HG03045 (cell line): ENCODE measurements around the gene KRTAP4-8.
"Not testable (repeated sequence)": the region's sequence is repeated elsewhere in the genome, so short reads cannot be mapped to it uniquely, and the experiment has no call there.

ENCODE experiments used
- ATAC-seq: cut with Tn5 transposase; IDR thresholded peaks from one replicate; pipeline ENCODE4 v1.9.1; 2021; ENCODE audit warnings: mild to moderate bottlenecking, moderate library complexity; ENCODE audit not compliant: unreplicated experiment

Gene KRTAP4-8

DNA sequence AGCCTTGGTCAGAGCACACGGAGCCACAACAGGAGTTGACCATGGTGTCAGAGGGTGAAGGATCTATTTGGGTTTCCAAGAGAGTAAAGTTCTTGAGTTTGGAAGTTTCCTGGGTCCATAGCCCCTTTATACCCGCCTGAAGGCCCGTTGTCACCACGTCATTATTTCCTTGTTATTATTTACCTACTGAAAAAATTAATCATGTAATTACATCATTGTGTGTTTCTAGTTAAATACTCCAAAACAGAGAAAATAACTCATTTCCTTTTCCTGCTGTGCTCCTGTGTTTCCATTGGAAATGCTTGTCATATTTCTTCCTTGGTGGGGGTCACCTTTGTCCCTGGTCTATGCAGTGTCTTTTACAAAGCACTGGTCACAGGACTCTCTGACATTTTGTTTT is at the start of gene KRTAP4-8:
KRTAP4-8 (minus strand) TSS at position 101 of the 400 bp plus-strand sequence; CDS start at position 43, 58 bp downstream.
- no peak for ATAC-seq

DNA sequence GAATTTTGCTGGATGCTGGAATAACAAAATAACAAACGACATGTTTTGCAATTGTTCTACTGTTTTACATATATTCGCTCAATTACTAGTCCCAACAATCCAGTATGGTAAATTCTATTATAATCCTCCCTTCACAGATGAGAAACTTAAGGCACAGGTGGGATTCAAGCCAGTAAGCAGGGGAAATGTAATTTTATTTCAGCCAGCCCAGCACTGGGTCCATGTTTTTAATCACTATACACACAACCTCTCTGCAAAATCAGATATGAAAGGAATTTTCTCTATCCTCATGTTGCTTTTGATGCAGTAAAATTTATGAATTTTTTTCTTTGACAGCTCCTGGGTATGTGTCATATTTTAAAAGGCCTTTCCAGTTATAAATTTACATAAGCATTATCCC is 47.3 kb upstream of the KRTAP4-8 start:
- ATAC-seq = no peak

DNA sequence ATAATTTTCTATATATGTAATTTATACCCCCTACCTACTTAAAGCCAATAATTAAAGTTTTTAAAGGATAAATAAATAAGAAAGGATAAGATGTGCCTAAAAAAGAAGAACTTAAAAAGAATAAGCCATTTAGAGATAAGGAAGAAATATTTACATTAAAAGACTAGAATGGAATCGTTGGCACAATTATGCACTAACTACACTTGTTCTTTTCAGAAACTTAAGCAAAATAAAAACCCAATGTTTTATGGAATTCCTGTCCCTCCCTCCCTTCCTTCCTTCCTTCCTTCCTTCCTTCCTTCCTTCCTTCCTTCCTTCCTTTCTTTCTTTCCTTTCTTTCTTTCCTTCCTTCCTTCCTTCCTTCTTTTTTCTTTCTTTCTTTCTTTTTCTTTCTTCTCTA is 46.9 kb upstream of the KRTAP4-8 start:
- ATAC-seq = no peak

DNA sequence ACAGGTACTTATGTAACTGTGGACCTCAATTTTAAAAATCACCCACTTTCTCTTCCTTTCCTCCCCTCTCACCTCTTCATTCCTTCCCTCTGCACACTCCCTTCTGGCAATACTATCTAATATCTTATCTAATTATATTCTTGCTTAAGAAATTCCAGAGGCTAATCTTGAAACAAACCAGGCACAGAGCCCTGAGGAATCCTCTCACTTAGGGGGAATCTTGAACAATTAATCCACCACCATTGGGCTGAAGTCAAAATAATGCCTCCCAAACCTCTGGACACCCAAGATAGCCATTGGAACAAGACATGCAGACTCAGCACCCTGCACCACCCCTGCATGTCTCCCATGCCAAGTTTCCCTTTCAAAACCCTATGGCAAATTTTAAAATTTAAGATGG is 43.4 kb upstream of the KRTAP4-8 start:
- ATAC-seq = no peak

DNA sequence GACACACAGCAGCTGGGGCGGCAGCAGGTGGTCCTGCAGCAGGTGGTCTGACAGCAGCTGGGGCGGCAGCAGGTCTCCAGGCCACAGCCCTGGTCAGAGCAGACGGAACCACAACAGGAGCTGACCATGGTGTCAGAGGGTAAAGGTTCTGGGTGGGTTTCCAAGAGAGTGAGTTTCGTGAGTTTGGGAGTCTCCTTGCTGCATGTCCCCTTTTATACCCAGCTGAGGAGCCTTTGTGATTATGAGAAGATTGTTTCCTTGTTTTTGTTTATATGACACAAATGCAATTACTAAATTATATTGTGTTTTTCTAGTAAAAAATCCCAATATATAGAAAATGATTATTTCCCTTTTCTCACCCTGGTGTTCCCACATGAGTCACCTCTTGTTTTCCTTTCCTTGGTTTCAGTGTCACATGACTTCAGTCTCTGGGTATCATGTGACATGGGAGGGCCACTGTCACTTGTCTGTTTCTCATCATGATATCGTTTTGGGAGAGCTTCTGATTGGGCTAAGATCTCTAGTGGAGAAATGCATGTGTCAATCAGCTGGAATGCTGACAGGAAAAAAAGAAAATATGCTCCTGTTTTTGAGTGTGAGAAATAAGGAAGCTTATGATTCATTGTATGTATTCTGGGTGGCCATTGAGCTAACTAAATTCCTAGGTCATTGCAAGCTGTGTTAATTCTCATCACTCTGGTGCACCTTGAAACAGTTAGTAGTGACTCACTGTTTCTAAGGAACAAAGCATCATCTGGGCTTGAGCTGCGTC is 42.6 kb upstream of the KRTAP4-8 start, which contains the start of gene KRTAP4-6:
KRTAP4-6 (minus strand) TSS at position 185 of the 772 bp plus-strand sequence; CDS start at position 128, 57 bp downstream.
- no peak for ATAC-seq

DNA sequence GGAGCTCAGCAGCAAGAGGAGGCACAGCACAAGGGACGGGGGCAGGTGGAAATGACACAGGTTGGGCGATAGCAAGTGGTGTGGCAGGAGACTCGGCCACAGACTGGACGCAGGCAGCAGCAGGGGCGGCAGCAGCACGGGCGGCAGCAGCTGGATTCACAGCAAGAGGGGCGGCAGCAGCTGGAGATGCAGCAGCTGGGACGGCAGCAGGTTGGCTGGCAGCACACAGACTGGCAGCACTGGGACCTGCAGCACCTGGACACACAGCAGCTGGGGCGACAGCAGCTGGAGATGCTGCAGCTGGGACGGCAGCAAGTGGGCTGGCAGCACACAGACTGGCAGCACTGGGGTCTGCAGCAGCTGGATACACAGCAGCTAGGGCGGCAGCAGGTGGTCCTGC is 41.9 kb upstream of the KRTAP4-8 start:
- ATAC-seq = not testable (repeated sequence)

DNA sequence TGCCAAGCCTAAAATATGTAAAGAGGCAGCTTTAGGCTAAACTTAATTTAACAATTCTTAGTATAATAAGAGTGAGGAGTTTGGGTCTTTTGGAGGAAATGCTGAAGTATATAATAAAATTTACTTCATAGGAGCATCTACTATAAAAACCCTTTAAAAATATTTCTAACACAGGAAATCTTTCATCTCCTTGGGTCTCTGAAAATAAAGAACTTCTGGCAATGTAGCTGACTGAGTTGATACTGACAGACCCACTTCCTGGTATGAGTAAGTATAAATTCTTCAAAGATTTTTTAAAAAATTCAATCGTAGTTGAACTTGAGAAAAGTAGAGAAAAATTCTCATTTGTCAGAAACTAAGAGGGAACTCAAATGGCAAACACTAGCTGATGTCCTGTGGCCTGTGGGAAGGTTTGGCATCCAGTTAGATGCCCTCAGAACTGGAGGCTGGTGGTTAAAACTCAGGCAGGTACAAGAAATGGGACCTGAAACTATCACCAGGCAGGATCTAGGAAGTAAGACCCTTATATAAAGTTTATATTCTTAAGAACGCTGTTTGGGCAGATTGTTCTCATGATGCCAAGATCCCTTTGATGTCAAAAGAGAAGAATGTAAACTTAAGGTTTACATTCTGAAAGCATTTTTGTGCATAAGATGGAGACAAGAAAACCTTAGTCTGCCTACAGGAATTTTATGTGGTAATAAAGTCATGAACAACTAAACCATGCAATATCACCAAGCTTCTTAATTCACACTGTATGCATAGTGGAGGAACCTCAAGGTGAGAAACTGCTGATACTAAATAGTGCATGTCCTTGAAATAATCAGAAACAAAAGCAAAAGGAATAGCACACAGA is 36.2 kb upstream of the KRTAP4-8 start:
- ATAC-seq = no peak

DNA sequence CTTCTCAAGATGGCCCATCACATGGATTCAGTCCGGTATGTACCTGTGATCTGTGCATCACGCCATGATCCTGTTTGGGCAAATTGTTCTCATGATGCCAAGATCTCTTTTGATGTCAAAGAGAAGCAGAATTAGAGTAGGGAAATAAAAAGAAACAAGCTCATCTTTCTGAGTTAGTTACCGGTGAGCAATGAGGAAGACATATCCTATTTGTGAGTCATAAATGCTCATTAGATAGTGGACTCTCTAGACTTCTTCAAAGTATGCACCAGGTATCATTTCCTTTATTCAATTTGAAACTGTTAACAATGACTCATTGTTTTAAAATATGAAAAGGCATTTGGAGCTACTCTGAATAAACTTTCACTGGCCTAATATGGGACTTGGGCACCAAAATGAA is 34.0 kb upstream of the KRTAP4-8 start:
- ATAC-seq = no peak

DNA sequence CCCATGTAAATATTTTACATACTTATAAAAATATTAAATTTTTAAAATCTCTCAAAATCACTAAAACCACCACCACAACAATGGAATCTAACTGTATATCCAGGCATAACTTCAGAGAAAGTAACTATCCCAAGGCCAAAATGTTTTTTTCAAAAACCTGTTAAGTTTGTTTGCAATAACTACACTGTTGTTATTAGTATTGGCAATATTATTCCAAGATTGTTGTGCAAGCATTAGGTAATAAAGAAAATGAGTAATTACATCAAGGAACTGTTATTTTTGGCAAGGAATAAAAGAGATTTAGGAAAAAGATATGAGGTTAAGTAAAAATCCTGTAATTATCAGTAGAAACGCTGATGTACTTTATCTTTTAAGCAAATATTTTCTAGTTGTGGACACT is 29.4 kb upstream of the KRTAP4-8 start:
- ATAC-seq = no peak

DNA sequence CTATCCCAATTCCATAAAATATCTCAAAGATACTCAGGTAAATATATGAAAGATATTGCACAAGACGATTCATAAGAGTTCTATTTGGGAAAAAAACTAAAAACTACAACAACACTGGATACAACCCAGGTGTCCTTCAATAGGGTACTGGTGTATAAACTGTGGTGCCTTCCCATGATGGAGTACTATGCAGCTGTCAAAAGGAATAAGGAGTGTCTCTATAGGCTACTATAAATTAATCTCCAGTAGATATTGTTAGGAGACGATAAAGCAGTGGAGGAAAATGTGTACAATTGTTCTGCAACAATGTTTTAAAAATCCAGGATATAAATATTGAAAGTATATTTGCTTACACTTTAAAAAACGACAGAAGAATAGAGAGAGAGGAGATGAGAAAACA is 28.5 kb upstream of the KRTAP4-8 start:
- no peak for ATAC-seq

DNA sequence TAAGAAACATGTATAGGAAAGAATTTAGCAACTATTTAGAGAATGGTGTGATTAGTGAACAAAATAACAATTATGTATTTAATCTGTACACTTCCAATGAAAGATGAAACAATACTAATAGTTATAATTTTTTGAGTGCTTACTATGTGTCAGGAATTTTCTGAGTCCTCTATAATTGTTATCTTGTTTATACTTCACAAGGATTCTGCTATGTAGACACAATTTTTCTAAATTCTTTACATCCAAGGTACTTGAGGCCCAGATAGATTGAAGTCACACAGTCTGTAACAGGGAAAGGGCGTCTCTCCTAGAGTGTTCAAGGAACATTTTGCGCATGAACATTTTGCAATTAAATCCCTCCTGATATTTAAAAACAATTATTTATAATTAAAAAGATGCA is 27.1 kb upstream of the KRTAP4-8 start:
- no peak for ATAC-seq

DNA sequence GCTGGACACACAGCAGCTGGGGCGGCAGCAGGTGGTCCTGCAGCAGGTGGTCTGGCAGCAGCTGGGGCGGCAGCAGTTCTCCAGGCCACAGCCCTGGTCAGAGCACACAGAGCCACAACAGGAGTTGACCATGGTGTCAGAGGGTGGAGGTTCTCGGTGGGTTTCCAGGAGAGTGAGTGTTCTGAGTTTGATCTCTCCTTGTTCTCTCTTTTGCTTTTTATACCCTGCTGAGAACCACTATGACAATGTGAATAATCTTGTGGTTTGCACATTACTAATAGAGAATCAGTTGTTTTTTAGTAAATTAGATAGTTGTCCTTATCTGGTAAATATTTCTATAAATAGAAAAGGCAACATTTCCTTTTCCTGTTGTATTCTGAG is 26.0 kb upstream of the KRTAP4-8 start, which contains the start of gene KRTAP4-12:
KRTAP4-12 (minus strand) TSS at position 192 of the 381 bp plus-strand sequence; CDS start at position 132, 60 bp downstream.
- ATAC-seq = not testable (repeated sequence)

DNA sequence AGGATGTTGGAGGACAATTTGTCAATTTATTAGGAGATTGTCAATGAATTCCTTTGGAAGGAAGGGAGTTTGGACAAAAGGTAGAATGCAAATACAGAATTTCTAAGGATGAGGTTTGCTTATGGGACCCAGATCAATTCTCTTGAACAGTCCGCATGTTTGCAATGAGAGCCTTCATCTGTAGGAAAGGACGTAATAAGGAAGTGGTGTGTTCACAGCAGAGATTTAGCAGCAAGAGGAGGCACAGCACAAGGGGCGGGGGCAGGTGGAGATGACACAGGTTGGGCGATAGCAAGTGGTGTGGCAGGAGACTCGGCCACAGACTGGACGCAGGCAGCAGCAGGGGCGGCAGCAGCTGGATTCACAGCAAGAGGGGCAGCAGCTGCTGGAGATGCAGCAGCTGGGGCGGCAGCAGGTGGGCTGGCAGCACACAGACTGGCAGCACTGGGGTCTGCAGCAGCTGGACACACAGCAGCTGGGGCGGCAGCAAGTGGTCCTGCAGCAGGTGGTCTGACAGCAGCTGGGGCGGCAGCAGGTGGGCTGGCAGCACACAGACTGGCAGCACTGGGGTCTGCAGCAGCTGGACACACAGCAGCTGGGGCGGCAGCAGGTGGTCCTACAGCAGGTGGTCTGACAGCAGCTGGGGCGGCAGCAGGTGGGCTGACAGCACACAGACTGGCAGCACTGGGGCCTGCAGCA is 25.5 kb upstream of the KRTAP4-8 start:
- ATAC-seq = not testable (repeated sequence)

DNA sequence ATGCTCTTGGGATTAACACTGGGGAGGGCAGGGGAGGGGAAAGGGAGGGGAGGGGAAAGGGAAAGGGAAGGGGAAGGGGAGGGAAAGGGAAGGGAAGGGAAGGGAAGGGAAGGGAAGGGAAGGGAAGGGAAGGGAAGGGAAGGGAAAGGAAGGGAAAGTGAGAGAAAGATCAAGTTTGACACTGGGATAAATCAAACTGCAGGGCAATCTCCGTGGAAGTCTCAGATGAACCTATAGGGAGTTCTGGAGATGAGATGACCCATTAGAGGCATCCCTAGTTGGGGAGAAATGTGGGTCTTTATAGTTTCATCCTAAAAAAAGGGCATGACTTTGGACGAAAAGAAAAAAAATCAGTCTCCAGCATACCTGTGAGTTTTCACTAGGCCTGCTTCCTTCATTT is 23.8 kb upstream of the KRTAP4-8 start:
- ATAC-seq = no peak

DNA sequence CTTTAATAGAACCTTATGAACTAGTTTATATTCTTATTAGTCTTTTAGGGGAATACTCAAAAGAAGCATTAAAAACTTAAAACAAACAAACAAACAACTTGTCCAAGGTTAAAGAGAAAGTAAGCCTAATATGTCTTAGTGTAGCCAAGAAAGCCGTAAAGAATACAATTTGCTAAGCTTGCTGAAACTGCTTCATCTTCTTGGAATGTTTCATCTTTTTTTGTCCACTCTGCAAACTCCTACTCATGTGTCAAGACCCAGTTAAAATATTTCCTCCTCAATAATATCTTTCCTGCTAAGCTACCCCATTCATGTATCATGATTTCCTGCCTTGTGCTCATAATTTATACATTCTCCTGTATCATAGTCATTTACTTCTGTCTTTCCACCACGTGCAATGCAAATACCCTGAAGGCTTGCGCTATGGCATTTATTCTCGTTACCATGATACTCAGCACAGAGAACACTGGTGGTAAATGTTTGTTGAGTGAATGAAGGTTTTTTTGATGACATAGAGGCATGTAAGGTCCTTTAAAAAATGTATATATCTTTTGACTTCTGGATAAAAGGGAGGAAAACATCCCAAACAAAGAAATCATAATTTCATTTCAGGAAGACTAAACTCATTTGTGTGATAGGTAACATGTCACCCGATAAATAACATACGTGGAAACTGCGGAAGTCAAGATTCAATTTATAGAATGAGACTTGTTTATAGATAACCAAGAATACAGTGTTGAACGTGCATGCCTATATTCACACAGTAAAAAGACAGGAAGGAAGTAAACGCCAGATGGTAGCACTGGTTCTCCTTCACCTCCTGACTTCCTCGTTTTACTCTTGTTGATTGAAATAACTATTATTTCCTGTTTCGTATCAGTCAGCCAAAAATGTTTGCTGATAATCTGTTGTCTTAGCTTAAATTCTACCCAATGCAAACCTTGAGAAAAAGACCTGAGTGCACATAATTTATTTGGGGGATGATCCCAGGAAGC is 22.1 kb upstream of the KRTAP4-8 start:
- ATAC-seq = not testable (repeated sequence)

DNA sequence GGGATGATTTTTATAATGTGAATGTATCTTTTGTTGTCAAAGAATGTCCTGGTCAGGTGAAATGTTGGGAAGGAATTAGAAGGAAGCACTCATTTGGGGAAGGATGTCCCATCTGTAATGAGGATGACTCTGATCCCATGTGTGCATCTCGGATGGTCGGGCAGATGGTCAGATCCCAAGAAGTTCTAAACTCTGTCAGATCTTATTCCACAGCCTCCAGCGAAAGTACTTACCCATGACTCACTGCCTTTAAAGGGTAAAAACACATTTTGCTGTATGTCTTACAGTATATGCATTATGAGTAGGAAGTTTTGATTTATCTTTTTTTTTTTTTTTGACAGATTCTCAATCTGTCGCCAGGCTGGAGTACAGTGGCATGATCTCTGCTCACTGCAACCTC is 20.8 kb upstream of the KRTAP4-8 start:
- ATAC-seq = no peak

DNA sequence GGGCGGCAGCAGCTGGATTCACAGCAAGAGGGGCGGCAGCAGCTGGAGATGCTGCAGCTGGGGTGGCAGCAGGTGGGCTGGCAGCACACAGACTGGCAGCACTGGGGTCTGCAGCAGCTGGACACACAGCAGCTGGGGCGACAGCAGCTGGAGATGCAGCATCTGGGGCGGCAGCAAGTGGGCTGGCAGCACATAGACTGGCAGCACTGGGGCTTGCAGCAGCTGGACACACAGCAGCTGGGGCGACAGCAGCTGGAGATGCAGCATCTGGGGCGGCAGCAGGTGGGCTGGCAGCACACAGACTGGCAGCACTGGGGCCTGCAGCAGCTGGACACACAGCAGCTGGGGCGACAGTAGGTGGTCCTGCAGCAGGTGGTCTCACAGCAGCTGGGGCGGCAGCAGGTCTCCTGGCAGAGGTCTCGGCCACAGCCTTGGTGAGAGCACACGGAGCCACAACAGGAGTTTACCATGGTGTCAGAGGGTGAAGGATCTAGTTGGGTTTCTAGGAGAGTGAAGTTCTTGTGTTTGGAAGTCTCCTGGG is 20.0 kb upstream of the KRTAP4-8 start, which contains the start of gene KRTAP4-11:
KRTAP4-11 (minus strand) TSS at position 528 of the 541 bp plus-strand sequence; CDS start at position 470, 58 bp downstream.
- not testable (repeated sequence) for ATAC-seq

DNA sequence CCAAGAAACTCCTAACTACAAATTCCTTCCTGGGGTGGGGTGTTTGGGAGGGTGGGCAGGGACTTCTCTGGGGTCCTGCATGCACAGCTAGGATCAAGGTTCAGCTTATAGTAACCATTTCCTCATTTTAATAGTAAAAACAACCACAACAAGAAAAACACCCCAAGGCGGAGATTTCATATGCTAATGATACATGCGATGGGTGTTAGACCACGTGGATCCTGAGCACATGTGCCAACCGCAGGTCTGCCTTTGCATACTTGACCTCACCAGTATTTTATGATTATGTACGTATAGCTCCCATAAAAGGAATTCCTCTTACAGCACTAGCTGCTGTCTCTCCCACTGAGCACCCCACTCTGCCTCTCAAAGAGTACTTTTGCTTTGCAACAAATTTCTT is 18.4 kb upstream of the KRTAP4-8 start:
- no peak for ATAC-seq

DNA sequence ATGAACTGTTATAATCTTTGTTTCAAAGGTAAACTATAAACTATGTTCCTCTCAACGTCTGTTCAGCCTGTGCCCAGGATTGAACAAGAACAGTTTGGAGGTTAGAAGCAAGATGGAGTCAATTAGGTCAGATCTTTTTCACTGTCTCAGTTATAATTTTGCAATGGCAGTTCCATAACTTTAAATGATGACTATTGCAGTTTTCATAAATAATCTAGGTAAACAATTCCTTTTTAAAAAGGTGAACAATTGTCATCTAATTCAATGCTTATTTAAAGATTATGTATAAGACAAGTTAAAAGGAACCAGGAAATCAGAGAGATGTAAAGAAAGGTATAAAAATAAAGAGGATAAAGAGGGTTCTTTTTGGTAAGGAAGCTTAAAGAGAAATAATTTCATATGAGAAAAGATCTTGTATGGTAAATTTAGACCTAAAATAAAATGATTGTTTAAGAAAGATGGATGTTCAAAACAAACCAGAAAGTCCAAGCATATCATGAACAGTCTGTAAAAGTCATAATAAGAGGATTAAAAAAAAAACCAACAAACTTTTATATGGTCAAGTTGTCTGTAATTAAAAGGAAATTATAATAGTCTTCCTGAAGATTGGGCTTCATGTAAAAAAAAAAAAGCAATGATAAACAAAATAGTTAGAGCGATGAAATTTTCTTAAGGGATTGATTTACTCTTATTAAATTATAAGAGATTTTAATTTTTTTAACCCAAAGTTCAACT is 13.4 kb upstream of the KRTAP4-8 start:
- no peak for ATAC-seq
